ENCODE measurements around the gene SLX9.

The SLX9 gene

GRCh38 chr21:44994047-44994694 is 54.3 kb downstream of the SLX9 start:
- no peak for DNase-seq

GRCh38 chr21:44994695-44995342 is 55.0 kb downstream of the SLX9 start:
- DNase-seq, result no peak

GRCh38 chr21:44995343-44995941 is 55.6 kb downstream of the SLX9 start:
- DNase-seq, result no peak

GRCh38 chr21:44996096-44996495 is 56.3 kb downstream of the SLX9 start:
- DNase-seq, result no peak

- no peak for DNase-seq
Observed at GRCh38 chr21:44996501-44996921, 56.7 kb downstream of the SLX9 start.

GRCh38 chr21:44996983-44997936 is 57.4 kb downstream of the SLX9 start:
- DNase-seq, result no peak

- DNase-seq, result no peak
Observed at GRCh38 chr21:44998086-44998620, 58.3 kb downstream of the SLX9 start.

- DNase-seq, result no peak
Observed at GRCh38 chr21:44998621-44999427, 59.0 kb downstream of the SLX9 start.

GRCh38 chr21:44999428-44999971 is 59.7 kb downstream of the SLX9 start:
- DNase-seq, result no peak

GRCh38 chr21:44999972-45000636 is 60.3 kb downstream of the SLX9 start:
- DNase-seq, result no peak

GRCh38 chr21:45000637-45001133 is 60.9 kb downstream of the SLX9 start:
- DNase-seq, result no peak

- DNase-seq, result no peak
Observed at GRCh38 chr21:45001134-45002095, 61.6 kb downstream of the SLX9 start.

GRCh38 chr21:45002381-45003204 is 62.8 kb downstream of the SLX9 start:
- DNase-seq, result no peak

- no peak for DNase-seq
Observed at GRCh38 chr21:45003331-45004058, 63.7 kb downstream of the SLX9 start.

- no peak for DNase-seq
Observed at GRCh38 chr21:45004059-45004422, 64.2 kb downstream of the SLX9 start.

GRCh38 chr21:45004481-45005247 is 64.8 kb downstream of the SLX9 start:
- no peak for DNase-seq

- no peak for DNase-seq
Observed at GRCh38 chr21:45006536-45007095, 66.8 kb downstream of the SLX9 start.

Measured in AML-193 (cell line).